Measurements from ENCODE around the gene SLC2A9.

- TF ChIP-seq CTCF (conservative IDR thresholded peaks at IDR 0.05; ENCODE audit: low read length): no peak
- no peak for TF ChIP-seq EZH2phosphoT487 (IDR thresholded peaks at IDR 0.05; ENCODE audit: borderline replicate concordance)
Observed at GRCh38 chr4:9835430-9835829, 185.9 kb downstream of the SLC2A9 start.

Data from Loucy (cell line).